Breast epithelium (tissue), 4 donors: ENCODE data around the gene BTG1. TPM values are rescaled to one million over a fixed set of nuclear protein-coding genes. Genes with fewer than 3 reads are reported as not detected.

Source experiments
- DNase-seq, 2 donors: peaks; one replicate each; pipeline ENCODE4 v3.0.0-alpha.2; 2019; ENCODE audit warnings: low spot score in 2 of 2
- H3K27ac ChIP-seq, 2 donors: fragments of 200-600 bp; sonication (generic) in 1 of 2; one replicate each; pipeline ENCODE4 v1.5.1; 2016 to 2019; ENCODE audit warnings: mild to moderate bottlenecking in 1 of 2
- H3K27me3 ChIP-seq, 2 donors: fragments of 200-600 bp; sonication (generic) in 1 of 2; one replicate each; pipeline versions ENCODE4 v1.5.1 to v1.6.0; 2017 to 2019; ENCODE audit warnings: control low read depth in 1 of 2, mild to moderate bottlenecking in 1 of 2
- H3K36me3 ChIP-seq: fragments of 200-600 bp; one replicate; pipeline ENCODE4 v1.5.1; 2019
- H3K4me1 ChIP-seq, 2 donors: fragments of 200-600 bp; sonication (generic); one replicate each; pipeline ENCODE4 v1.5.1; 2016 to 2019; ENCODE audit warnings: control low read depth in 1 of 2
- H3K4me3 ChIP-seq, 3 donors: fragments of 200-600 bp; sonication (generic); 1 replicate in 2 of 3; 2 replicates in 1 of 3; pipeline ENCODE4 v1.5.1; 2016 to 2019; ENCODE audit warnings: mild to moderate bottlenecking in 3 of 3, moderate library complexity in 2 of 3
- H3K9me3 ChIP-seq, 2 donors: fragments of 200-600 bp; sonication (generic) in 1 of 2; one replicate each; pipeline ENCODE4 v1.5.1; 2016 to 2019; ENCODE audit warnings: control low read depth in 1 of 2
- POLR2A ChIP-seq: fragments of 450-650 bp; IDR thresholded peaks from one replicate; pipeline ENCODE4 v1.6.1; 2016; ENCODE audit warnings: antibody characterized with exemption, mild to moderate bottlenecking, moderate library complexity
- POLR2AphosphoS5 ChIP-seq, 3 donors: sonication (generic); formaldehyde crosslinking; IDR thresholded peaks; one replicate each; pipeline ENCODE4 v1.6.1; 2017; ENCODE audit warnings: antibody characterized with exemption in 3 of 3
- intact Hi-C: fragments of 100-400 bp; cut with DNase I; formaldehyde crosslinking; loops from one replicate; pipeline ENCODE4 v1.15.1; 2023; ENCODE audit warnings: low total_unique reads
- total RNA-seq, 3 donors: library from RNA; depleted of rRNA; stranded (reverse); fragments of >200 nt; gene quantifications; one replicate each; pipeline ENCODE4 v1.1.0, GENCODE V29; 2016
- TF ChIP-seq, protein P1 (sequence below), 3 donors: fragments of 450-650 bp; IDR thresholded peaks; one replicate each; pipeline ENCODE4 v1.5.1; 2016 to 2017; ENCODE audit warnings: antibody characterized with exemption in 3 of 3, mild to moderate bottlenecking in 3 of 3, moderate library complexity in 3 of 3

BTG1 gene
- total RNA-seq, 3 donors from 2014 or later, result 83.9 to 106 (median 96.3) TPM

DNA sequence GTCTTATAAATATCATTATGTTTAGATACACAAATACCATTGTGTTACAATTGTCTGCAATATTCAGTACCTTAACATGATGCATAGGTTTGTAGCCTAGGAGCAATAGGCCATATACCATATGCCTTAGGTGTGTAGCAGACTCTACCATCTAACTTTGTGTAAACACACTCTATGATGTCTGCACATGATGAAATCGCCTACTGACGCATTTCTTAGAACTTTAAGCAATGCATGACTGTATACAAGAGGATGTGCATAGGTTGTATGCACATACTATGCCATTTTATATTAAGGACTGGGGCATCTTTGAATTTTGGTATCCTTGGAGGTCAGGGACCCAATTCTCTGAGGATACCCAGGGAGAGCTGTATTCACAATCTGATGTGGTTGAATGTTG, 10.1 kb upstream of the BTG1 start:
- intact Hi-C loops, result no loop called here
- Histone ChIP-seq H3K27ac (no peak overlapping the region), H3K9me3 (no peaks in the 10 kb centered on the region), H3K27me3 (no peaks in the 10 kb centered on the region), H3K36me3 (no peaks in the 10 kb centered on the region), H3K4me1 (no peaks in the 10 kb centered on the region), H3K4me3 (no peak overlapping the region)
- no peak for DNase-seq
- TF ChIP-seq, protein P1, sequence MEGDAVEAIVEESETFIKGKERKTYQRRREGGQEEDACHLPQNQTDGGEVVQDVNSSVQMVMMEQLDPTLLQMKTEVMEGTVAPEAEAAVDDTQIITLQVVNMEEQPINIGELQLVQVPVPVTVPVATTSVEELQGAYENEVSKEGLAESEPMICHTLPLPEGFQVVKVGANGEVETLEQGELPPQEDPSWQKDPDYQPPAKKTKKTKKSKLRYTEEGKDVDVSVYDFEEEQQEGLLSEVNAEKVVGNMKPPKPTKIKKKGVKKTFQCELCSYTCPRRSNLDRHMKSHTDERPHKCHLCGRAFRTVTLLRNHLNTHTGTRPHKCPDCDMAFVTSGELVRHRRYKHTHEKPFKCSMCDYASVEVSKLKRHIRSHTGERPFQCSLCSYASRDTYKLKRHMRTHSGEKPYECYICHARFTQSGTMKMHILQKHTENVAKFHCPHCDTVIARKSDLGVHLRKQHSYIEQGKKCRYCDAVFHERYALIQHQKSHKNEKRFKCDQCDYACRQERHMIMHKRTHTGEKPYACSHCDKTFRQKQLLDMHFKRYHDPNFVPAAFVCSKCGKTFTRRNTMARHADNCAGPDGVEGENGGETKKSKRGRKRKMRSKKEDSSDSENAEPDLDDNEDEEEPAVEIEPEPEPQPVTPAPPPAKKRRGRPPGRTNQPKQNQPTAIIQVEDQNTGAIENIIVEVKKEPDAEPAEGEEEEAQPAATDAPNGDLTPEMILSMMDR (IDR thresholded peaks at IDR 0.05), result no peak
- no peak for TF ChIP-seq POLR2A
- no peak for TF ChIP-seq POLR2AphosphoS5 (IDR thresholded peaks at IDR 0.05)

DNA sequence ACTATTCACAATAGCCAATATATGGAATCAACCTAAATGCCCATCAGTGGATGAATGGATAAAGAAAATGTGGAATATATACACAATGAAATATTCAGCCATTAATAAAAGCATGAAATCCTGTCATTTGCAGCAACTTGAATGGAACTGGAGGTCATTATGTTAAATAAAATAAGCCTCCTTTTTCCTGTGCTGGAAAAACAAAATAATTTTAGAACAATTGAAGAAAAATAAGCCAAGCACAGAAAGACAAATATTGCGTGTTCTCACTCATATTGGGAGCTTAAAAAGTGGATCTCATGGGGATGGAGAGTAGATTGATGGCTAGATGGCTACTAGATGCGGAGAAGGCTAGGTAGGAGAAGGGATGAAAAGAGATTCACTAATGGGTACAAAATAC, 6.3 kb upstream of the BTG1 start:
- Histone ChIP-seq H3K27ac (no peak overlapping the region), H3K36me3 (no peaks in the 10 kb centered on the region), H3K4me3 (no peak overlapping the region), H3K9me3 (no peaks in the 10 kb centered on the region), H3K27me3 (no peaks in the 10 kb centered on the region), H3K4me1 (no peaks in the 10 kb centered on the region)
- intact Hi-C loops, result no loop called here
- DNase-seq, result no peak
- no peak for TF ChIP-seq POLR2A
- TF ChIP-seq, protein P1 (IDR thresholded peaks at IDR 0.05), result no peak
- TF ChIP-seq POLR2AphosphoS5 (IDR thresholded peaks at IDR 0.05), result no peak

DNA sequence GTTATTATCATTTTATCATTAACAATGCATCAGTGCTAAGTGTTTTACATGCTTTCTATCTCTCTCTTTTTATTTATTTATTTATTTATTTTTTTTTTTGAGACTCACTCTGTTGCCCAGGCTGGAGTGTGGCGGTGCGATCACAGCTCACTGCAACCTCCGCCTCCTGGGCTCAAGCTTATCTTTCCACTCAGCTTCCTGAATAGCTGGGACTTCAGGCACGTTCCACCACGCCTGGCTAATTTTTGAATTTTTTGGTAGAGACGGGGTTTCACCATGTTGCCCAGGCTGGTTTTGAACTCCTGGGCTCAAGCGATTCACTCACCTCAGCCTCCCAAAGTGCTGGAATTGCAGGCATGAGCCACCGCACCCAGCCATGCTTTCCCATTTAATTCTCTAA, 3.9 kb upstream of the BTG1 start:
- TF ChIP-seq POLR2AphosphoS5 (IDR thresholded peaks at IDR 0.05), result no peak
- intact Hi-C loops, result no loop called here

GRCh38 chr12:92147491-92147890, 1.8 kb upstream of the BTG1 start:
- Histone ChIP-seq H3K4me3 (peak overlapping the region in 2 of 3 donors; percentile 36 to 66), H3K4me1 (no peaks in the 10 kb centered on the region), H3K9me3 (no peaks in the 10 kb centered on the region), H3K36me3 (no peaks in the 10 kb centered on the region), H3K27me3 (no peaks in the 10 kb centered on the region), H3K27ac (no peak overlapping the region)
- intact Hi-C loops, result no loop called here
- TF ChIP-seq, protein P1 (IDR thresholded peaks at IDR 0.05), result no peak
- TF ChIP-seq POLR2AphosphoS5 (IDR thresholded peaks at IDR 0.05) (no peak), POLR2A (no peak)
- no peak for DNase-seq

More for the DNA sequence above, 3.9 kb upstream of the BTG1 start:
- no peaks in the 10 kb centered on the region for H3K9me3 ChIP-seq
- no peaks in the 10 kb centered on the region for H3K4me1 ChIP-seq
- no peaks in the 10 kb centered on the region for H3K36me3 ChIP-seq
- no peaks in the 10 kb centered on the region for H3K27me3 ChIP-seq
- no peak overlapping the region for H3K4me3 ChIP-seq
- H3K27ac ChIP-seq, result no peak overlapping the region
- DNase-seq, result no peak

DNA sequence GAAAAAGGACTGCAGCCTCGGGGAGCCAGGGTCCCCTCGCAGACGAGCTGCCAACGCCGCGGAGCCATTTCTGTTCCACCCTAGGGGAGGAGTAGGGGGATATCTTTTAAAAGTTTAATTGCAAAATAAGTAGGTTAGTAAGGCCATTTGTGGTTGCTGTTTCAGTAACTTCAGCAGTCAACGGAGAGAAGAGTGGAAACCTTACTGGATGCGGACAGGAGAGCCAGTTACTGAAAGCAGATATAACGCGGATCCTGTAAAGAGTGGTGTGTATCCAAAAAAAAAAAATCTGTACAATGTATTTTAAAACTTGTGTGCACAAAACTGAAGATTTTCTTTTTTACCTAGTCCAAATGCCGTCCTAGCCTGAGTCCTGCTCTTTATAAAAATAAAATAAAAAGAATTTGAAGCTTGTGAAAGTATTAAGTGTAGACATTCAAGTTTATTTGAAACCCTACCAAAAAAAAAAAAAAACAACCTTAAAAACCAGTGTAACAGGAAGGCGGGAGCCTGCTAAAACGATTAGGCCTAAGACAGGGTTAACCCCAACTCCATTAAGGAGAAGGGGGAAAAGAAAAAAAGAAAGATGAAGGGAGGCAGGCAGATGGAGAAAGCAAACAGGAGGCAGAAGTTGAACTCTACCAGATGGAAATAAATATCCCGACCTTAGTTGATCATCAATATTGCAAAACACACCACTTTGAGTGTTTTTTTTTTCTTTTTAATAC, 1.0 kb upstream of the BTG1 start:
- Histone ChIP-seq H3K36me3 (no peaks in the 10 kb centered on the region), H3K9me3 (no peaks in the 10 kb centered on the region), H3K4me3 (peak overlapping the region; percentile 66 to 100 (median 95)), H3K4me1 (no peaks in the 10 kb centered on the region), H3K27me3 (no peaks in the 10 kb centered on the region), H3K27ac (peak overlapping the region; percentile 96 to 99)
- no peak for DNase-seq
- intact Hi-C loops, result no loop called here
- no peak for TF ChIP-seq POLR2AphosphoS5 (IDR thresholded peaks at IDR 0.05)
- TF ChIP-seq POLR2A, result no peak
- TF ChIP-seq, protein P1 (IDR thresholded peaks at IDR 0.05), result peak in 1 of 3 donors; percentile 14

DNA sequence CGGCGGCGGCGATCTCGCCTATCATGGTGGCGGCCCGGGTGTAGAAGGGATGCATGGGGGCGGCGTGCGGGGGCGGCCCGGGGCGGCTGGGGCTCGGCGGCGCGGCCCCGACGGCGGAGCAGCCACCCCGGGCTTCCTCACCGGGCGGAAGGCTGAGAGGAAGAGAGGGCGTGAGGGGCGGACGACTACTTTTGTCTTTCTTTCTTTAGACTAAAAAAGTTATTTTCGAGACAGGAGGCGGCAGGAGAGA, 240 bp downstream of the BTG1 start:
- Histone ChIP-seq H3K27me3 (no peaks in the 10 kb centered on the region), H3K4me1 (no peaks in the 10 kb centered on the region), H3K27ac (peak overlapping the region; percentile 96 to 99), H3K9me3 (no peaks in the 10 kb centered on the region), H3K36me3 (no peaks in the 10 kb centered on the region), H3K4me3 (peak overlapping the region; percentile 66 to 100 (median 95))
- intact Hi-C loops, result no loop called here
- DNase-seq, result no peak
- TF ChIP-seq POLR2AphosphoS5 (IDR thresholded peaks at IDR 0.05) (no peak), POLR2A (no peak)
- TF ChIP-seq, protein P1 (IDR thresholded peaks at IDR 0.05), result no peak
